Measurements from ENCODE around the gene SORCS2.

- TF ChIP-seq GATA2 (IDR thresholded peaks at IDR 0.05; ENCODE audit: low read depth, low read length) (no peak), GATA3 (IDR thresholded peaks at IDR 0.05; ENCODE audit: low read depth, low read length) (no peak)
Measured at GRCh38 chr4:7351014-7351413, 158.7 kb downstream of the SORCS2 start.

Measured in SH-SY5Y (cell line).